IMR-90 (cell line): ENCODE results near the gene TLR10. TPM values are rescaled to one million over a fixed set of nuclear protein-coding genes. Genes with fewer than 3 reads are reported as not detected.

ENCODE experiments used
- ATAC-seq: fragments of 200-7000 bp; cut with Tn5 transposase; 2 replicates; pipeline ENCODE4 v1.9.1; 2020; ENCODE audit warnings: low read depth, mild to moderate bottlenecking, moderate library complexity
- BruUV-seq: library from RNA; stranded (reverse); fragments of 400-500 nt; replicated peaks from 2 replicates; lab custom pipeline; 2021; lab: Mats Ljungman, UMichigan
- CTCF ChIA-PET: fragments of 300-600 bp; formaldehyde crosslinking; extraction: SDS; loops from one replicate; lab custom pipeline; 2021; ENCODE audit warnings: antibody characterized with exemption; lab: Yijun Ruan, JAX
- POLR2A ChIA-PET: fragments of 300-600 bp; sonication (Branson Sonifier 250); formaldehyde crosslinking; loops from one replicate; lab custom pipeline; 2022; ENCODE audit warnings: antibody characterized with exemption; ENCODE audit not compliant: unreplicated experiment; lab: Charles Lee
- DNase-seq: peaks from one replicate; pipeline ENCODE4 v3.0.0; 2013
- H2AFZ ChIP-seq: replicated peaks from 2 replicates; pipeline ENCODE3; 2013; ENCODE audit warnings: low read length, mild to moderate bottlenecking; ENCODE audit not compliant: poor library complexity
- H2AK5ac ChIP-seq: 2 replicates; pipeline ENCODE4 v1.6.1; 2013; ENCODE audit warnings: low read depth, low read length, inconsistent platforms
- H2AK9ac ChIP-seq: replicated peaks from 2 replicates; pipeline ENCODE3; 2013; ENCODE audit warnings: mild to moderate bottlenecking, low read depth, low read length, moderate library complexity; ENCODE audit not compliant: poor library complexity
- H2BK120ac ChIP-seq: 2 replicates; pipeline ENCODE4 v1.6.1; 2013; ENCODE audit warnings: low read depth, low read length, inconsistent platforms
- H2BK15ac ChIP-seq: 3 replicates; pipeline ENCODE4 v1.6.1; 2013; ENCODE audit warnings: low read depth, low read length, inconsistent platforms
- H2BK20ac ChIP-seq: 2 replicates; pipeline ENCODE4 v1.6.1; 2013; ENCODE audit warnings: low read depth, mild to moderate bottlenecking, inconsistent platforms, low read length, moderate library complexity
- H2BK5ac ChIP-seq: 2 replicates; pipeline ENCODE4 v1.6.1; 2013; ENCODE audit warnings: mild to moderate bottlenecking, low read depth, low read length, inconsistent platforms; ENCODE audit not compliant: poor library complexity, severe bottlenecking
- H3K14ac ChIP-seq: replicated peaks from 2 replicates; pipeline ENCODE4 v1.6.1; 2013; ENCODE audit warnings: low read depth, low read length, inconsistent platforms
- H3K18ac ChIP-seq: 2 replicates; pipeline ENCODE4 v1.6.1; 2013; ENCODE audit warnings: low read depth, low read length, control low read depth
- H3K23ac ChIP-seq: 2 replicates; pipeline ENCODE4 v1.6.1; 2013; ENCODE audit warnings: low read depth, low read length, inconsistent platforms
- H3K27ac ChIP-seq: 2 replicates; pipeline ENCODE4 v1.5.1; 2013; ENCODE audit warnings: mild to moderate bottlenecking, control low read depth, low read length; ENCODE audit not compliant: insufficient read depth
- H3K27me3 ChIP-seq: 2 replicates; pipeline ENCODE4 v1.6.1; 2013; ENCODE audit warnings: low read length; ENCODE audit not compliant: control insufficient read depth, insufficient read depth
- H3K36me3 ChIP-seq: 2 replicates; pipeline ENCODE4 v1.6.1; 2013; ENCODE audit warnings: low read length, mixed read lengths; ENCODE audit not compliant: control insufficient read depth, insufficient read depth
- H3K4ac ChIP-seq: 2 replicates; pipeline ENCODE4 v1.6.1; 2013; ENCODE audit warnings: low read depth, low read length, inconsistent platforms
- H3K4me1 ChIP-seq: 2 replicates; pipeline ENCODE4 v1.6.1; 2013; ENCODE audit warnings: low read length, mixed read lengths; ENCODE audit not compliant: control insufficient read depth, insufficient read depth
- H3K4me2 ChIP-seq: 2 replicates; pipeline ENCODE4 v1.6.1; 2013; ENCODE audit warnings: low read depth, mild to moderate bottlenecking, control low read depth, low read length, moderate library complexity
- H3K4me3 ChIP-seq: 2 replicates; pipeline ENCODE4 v1.5.1; 2013; ENCODE audit warnings: low read depth, mild to moderate bottlenecking, control low read depth, low read length, moderate library complexity; ENCODE audit not compliant: insufficient read depth
- H3K56ac ChIP-seq: 2 replicates; pipeline ENCODE4 v1.6.1; 2013; ENCODE audit warnings: low read length, inconsistent platforms; ENCODE audit not compliant: insufficient read depth; ENCODE audit errors: extremely low read depth
- H3K79me1 ChIP-seq, 2 experiments: 2 replicates each; pipeline ENCODE4 v1.6.1; 2013; ENCODE audit warnings: low read length in 2 of 2, inconsistent platforms in 1 of 2, low read depth in 1 of 2
- H3K9ac ChIP-seq: 2 replicates; pipeline ENCODE4 v1.6.1; 2013; ENCODE audit warnings: low read depth, low read length, control low read depth
- H3K9me1 ChIP-seq: 2 replicates; pipeline ENCODE4 v1.6.1; 2013; ENCODE audit warnings: low read length, inconsistent platforms; ENCODE audit not compliant: insufficient read depth
- H3K9me3 ChIP-seq: 2 replicates; pipeline ENCODE4 v1.6.1; 2013; ENCODE audit warnings: low read length; ENCODE audit not compliant: control insufficient read depth, insufficient read depth
- H4K20me1 ChIP-seq: 2 replicates; pipeline ENCODE4 v1.6.1; 2013; ENCODE audit warnings: low read length, inconsistent platforms; ENCODE audit not compliant: insufficient read depth
- H4K5ac ChIP-seq: 2 replicates; pipeline ENCODE4 v1.6.1; 2013; ENCODE audit warnings: mild to moderate bottlenecking, low read depth, low read length, control low read depth
- H4K8ac ChIP-seq, 2 experiments: 2 replicates each; pipeline ENCODE4 v1.6.1; 2013; ENCODE audit warnings: low read depth in 2 of 2, low read length in 2 of 2, control low read depth in 1 of 2, inconsistent platforms in 1 of 2
- H4K91ac ChIP-seq: 2 replicates; pipeline ENCODE4 v1.6.1; 2013; ENCODE audit warnings: low read depth, low read length, inconsistent platforms; ENCODE audit not compliant: insufficient read depth
- BHLHE40 ChIP-seq: fragments of 150-350 bp; IDR thresholded peaks from 2 replicates; pipeline ENCODE4 v1.6.1; 2016; ENCODE audit warnings: mild to moderate bottlenecking, low read depth, low read length
- CEBPB ChIP-seq: IDR thresholded peaks from 2 replicates; pipeline ENCODE4 v1.6.1; 2012; ENCODE audit warnings: low read depth, low read length, improper control_type of control experiment
- CHD1 ChIP-seq: IDR thresholded peaks from 2 replicates; pipeline ENCODE4 v1.6.1; 2012; ENCODE audit warnings: low read depth, low read length, improper control_type of control experiment
- FOS ChIP-seq: fragments of 150-350 bp; IDR thresholded peaks from 2 replicates; pipeline ENCODE4 v1.6.1; 2016; ENCODE audit warnings: low read depth, low read length
- MAFK ChIP-seq: IDR thresholded peaks from 2 replicates; pipeline ENCODE4 v1.6.1; 2012; ENCODE audit warnings: low read depth, low read length, improper control_type of control experiment
- MAZ ChIP-seq: IDR thresholded peaks from 2 replicates; pipeline ENCODE4 v1.6.1; 2012; ENCODE audit warnings: low read depth, mild to moderate bottlenecking, low read length, improper control_type of control experiment, moderate library complexity, borderline replicate concordance
- MXI1 ChIP-seq: IDR thresholded peaks from 2 replicates; pipeline ENCODE4 v1.6.1; 2012; ENCODE audit warnings: low read depth, mild to moderate bottlenecking, low read length, moderate library complexity, borderline replicate concordance
- POLR2A ChIP-seq: IDR thresholded peaks from 2 replicates; pipeline ENCODE4 v1.6.1; 2012; ENCODE audit warnings: mild to moderate bottlenecking, low read depth, low read length
- RAD21 ChIP-seq: IDR thresholded peaks from 2 replicates; pipeline ENCODE4 v1.6.1; 2012; ENCODE audit warnings: low read length, improper control_type of control experiment
- RCOR1 ChIP-seq: IDR thresholded peaks from 2 replicates; pipeline ENCODE4 v1.6.1; 2012; ENCODE audit warnings: mild to moderate bottlenecking, low read length, improper control_type of control experiment; ENCODE audit not compliant: insufficient replicate concordance
- RFX5 ChIP-seq: IDR thresholded peaks from 2 replicates; pipeline ENCODE4 v1.8.0; 2012; ENCODE audit warnings: low read depth, mild to moderate bottlenecking, low read length, moderate library complexity
- SMC3 ChIP-seq: fragments of 150-350 bp; IDR thresholded peaks from 2 replicates; pipeline ENCODE4 v1.6.1; 2016; ENCODE audit warnings: low read depth, mild to moderate bottlenecking, antibody characterized with exemption, low read length, moderate library complexity
- WGBS, 2 experiments: methylation state at CpG; one replicate each; pipeline versions ENCODE4 v1.1.5 to v1.1.7; 2013; ENCODE audit warnings: missing lambda C conversion rate in 2 of 2; ENCODE audit not compliant: insufficient read length in 1 of 2; ENCODE audit errors: extremely low coverage in 2 of 2; 5-methylcytosine and 5-hydroxymethylcytosine counted together
- dilution Hi-C: fragments of 300-500 bp; cut with HindIII; formaldehyde crosslinking; loops from one replicate; pipeline ENCODE4 v1.14.3; 2018; ENCODE audit warnings: low sequenced_read_pairs; ENCODE audit not compliant: unreplicated experiment
- in situ Hi-C: fragments of 300-500 bp; cut with MboI; formaldehyde crosslinking; loops from 3 replicates; pipeline ENCODE4 v1.14.3; 2019; ENCODE audit warnings: low sequenced_read_pairs, inconsistent platforms, mixed read lengths
- intact Hi-C: fragments of 100-400 bp; cut with micrococcal nuclease; formaldehyde crosslinking; loops from 2 replicates; pipeline ENCODE4 v1.10.0; 2022
- polyA plus RNA-seq, 3 experiments: library from polyadenylated mRNA; depleted of rRNA; stranded (reverse); fragments of >200 nt; gene quantifications; 2 replicates each; pipeline ENCODE4 v1.2.3, GENCODE V29; 2012; ENCODE audit warnings: low replicate concordance in 1 of 3
- total RNA-seq: library from RNA; depleted of rRNA; stranded (reverse); fragments of >200 nt; gene quantifications from 2 replicates; pipeline ENCODE4 v1.2.3, GENCODE V29; 2012
- TF ChIP-seq, protein P1 (sequence below): conservative IDR thresholded peaks from 2 replicates; pipeline ENCODE4 v1.5.1; 2012; ENCODE audit warnings: mild to moderate bottlenecking, low read depth, low read length, improper control_type of control experiment
- TF ChIP-seq, protein P2 (sequence below): fragments of 150-350 bp; IDR thresholded peaks from 2 replicates; pipeline ENCODE4 v1.6.1; 2017; ENCODE audit warnings: mild to moderate bottlenecking, antibody characterized with exemption, low read length, low read depth
- TF ChIP-seq, protein P3 (sequence below): fragments of 150-350 bp; IDR thresholded peaks from 2 replicates; pipeline ENCODE4 v1.6.1; 2016; ENCODE audit warnings: low read depth, mild to moderate bottlenecking, low read length, moderate library complexity, borderline replicate concordance

TLR10 gene
- total and polyA plus RNA-seq, 2 of the 4 experiments (the other 2 are of a cell fraction), result not detected

DNA sequence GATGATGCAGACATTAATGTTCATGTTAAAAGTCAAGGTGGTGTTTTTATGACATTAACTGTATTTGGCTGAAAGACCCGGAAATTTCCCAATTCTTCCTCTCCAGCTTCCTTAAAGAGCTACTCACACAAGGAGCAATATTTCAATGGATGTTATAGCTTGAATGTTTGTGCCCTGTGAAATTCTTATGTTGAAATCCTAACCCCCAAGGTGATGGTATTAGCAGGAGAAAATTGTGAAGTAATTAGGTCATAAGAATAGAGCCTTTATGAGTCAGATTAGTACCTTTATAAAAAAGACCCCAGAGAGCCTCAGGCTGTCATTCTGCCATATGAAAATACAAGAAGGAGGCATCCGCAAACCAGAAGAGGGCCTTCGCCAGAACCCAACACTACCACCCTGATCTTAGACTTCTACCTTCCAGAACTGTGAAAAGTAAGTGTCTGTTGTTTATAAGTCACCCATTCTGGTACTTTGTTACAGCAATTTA, 18.2 kb upstream of the TLR10 start:
- H3K4me3 ChIP-seq, result no peak overlapping the region
- H2BK15ac ChIP-seq, result no peak overlapping the region
- H3K79me1 ChIP-seq, result no peaks in the 10 kb centered on the region
- no peaks in the 10 kb centered on the region for H3K4me1 ChIP-seq
- H2BK20ac ChIP-seq, result no peak overlapping the region
- DNase-seq (no peak), ATAC-seq (no peak)
- no peak overlapping the region for H3K4ac ChIP-seq
- in situ Hi-C loops, result no loop called here
- H2AK9ac ChIP-seq, result no peak overlapping the region
- no peak overlapping the region for H3K56ac ChIP-seq
- no peak overlapping the region for H3K27ac ChIP-seq
- no peak overlapping the region for H2AFZ ChIP-seq
- no CpG with 5 or more reads among the region's 3 CpGs for whole genome bisulfite sequencing, 2 experiments
- no peaks in the 10 kb centered on the region for H3K36me3 ChIP-seq
- H2BK5ac ChIP-seq, result no peak overlapping the region
- H4K20me1 ChIP-seq, result no peaks in the 10 kb centered on the region
- H2AK5ac ChIP-seq, result no peak overlapping the region
- no peaks in the 10 kb centered on the region for H3K9me1 ChIP-seq
- intact Hi-C loops, result loop anchor here (5.0 kb wide), 1 partner anchor 34 kb away; no protein-coding TSS in a partner anchor
- H3K23ac ChIP-seq, result no peak overlapping the region
- dilution Hi-C loops, result no loop called here
- no peaks in the 10 kb centered on the region for H3K9me3 ChIP-seq
- CTCF ChIA-PET, result no interaction called here
- no peak overlapping the region for H4K8ac ChIP-seq
- no peak overlapping the region for H4K91ac ChIP-seq
- no peak overlapping the region for H3K18ac ChIP-seq
- no peak overlapping the region for H3K9ac ChIP-seq
- no peak for TF ChIP-seq MAZ
- TF ChIP-seq SMC3, result no peak
- no peak for TF ChIP-seq RAD21
- TF ChIP-seq CEBPB, result no peak
- TF ChIP-seq, protein P1, sequence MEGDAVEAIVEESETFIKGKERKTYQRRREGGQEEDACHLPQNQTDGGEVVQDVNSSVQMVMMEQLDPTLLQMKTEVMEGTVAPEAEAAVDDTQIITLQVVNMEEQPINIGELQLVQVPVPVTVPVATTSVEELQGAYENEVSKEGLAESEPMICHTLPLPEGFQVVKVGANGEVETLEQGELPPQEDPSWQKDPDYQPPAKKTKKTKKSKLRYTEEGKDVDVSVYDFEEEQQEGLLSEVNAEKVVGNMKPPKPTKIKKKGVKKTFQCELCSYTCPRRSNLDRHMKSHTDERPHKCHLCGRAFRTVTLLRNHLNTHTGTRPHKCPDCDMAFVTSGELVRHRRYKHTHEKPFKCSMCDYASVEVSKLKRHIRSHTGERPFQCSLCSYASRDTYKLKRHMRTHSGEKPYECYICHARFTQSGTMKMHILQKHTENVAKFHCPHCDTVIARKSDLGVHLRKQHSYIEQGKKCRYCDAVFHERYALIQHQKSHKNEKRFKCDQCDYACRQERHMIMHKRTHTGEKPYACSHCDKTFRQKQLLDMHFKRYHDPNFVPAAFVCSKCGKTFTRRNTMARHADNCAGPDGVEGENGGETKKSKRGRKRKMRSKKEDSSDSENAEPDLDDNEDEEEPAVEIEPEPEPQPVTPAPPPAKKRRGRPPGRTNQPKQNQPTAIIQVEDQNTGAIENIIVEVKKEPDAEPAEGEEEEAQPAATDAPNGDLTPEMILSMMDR, result no peak
- no peak for TF ChIP-seq RCOR1
- TF ChIP-seq MXI1, result no peak
- TF ChIP-seq POLR2A, result no peak
- no peak for TF ChIP-seq RFX5
- TF ChIP-seq FOS, result no peak
- TF ChIP-seq MAFK, result no peak
- TF ChIP-seq BHLHE40, result no peak
- TF ChIP-seq, protein P2, sequence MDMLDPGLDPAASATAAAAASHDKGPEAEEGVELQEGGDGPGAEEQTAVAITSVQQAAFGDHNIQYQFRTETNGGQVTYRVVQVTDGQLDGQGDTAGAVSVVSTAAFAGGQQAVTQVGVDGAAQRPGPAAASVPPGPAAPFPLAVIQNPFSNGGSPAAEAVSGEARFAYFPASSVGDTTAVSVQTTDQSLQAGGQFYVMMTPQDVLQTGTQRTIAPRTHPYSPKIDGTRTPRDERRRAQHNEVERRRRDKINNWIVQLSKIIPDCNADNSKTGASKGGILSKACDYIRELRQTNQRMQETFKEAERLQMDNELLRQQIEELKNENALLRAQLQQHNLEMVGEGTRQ, result no peak
- TF ChIP-seq, protein P3, sequence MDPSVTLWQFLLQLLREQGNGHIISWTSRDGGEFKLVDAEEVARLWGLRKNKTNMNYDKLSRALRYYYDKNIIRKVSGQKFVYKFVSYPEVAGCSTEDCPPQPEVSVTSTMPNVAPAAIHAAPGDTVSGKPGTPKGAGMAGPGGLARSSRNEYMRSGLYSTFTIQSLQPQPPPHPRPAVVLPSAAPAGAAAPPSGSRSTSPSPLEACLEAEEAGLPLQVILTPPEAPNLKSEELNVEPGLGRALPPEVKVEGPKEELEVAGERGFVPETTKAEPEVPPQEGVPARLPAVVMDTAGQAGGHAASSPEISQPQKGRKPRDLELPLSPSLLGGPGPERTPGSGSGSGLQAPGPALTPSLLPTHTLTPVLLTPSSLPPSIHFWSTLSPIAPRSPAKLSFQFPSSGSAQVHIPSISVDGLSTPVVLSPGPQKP, result no peak
- TF ChIP-seq CHD1, result no peak
- H3K14ac ChIP-seq, result no peak overlapping the region
- no peak overlapping the region for H4K5ac ChIP-seq
- H3K27me3 ChIP-seq, result no peaks in the 10 kb centered on the region; the same call in 1 of the 2 replicates
- no TSS peak for BruUV-seq
- POLR2A ChIA-PET, result no interaction called here
- no peak overlapping the region for H3K4me2 ChIP-seq
- H2BK120ac ChIP-seq, result no peak overlapping the region
